Common myeloid progenitor, CD34-positive (primary cell): Measurements from ENCODE around the gene PIP4K2B.

ENCODE experiments used
- CTCF ChIA-PET: fragments of 350-600 bp; sonication (Branson Sonifier 250); formaldehyde crosslinking; loops from one replicate; lab custom pipeline; 2021; ENCODE audit warnings: antibody characterized with exemption; lab: Charles Lee
- POLR2A ChIA-PET: fragments of 350-600 bp; sonication (Branson Sonifier 250); formaldehyde crosslinking; loops from one replicate; lab custom pipeline; 2021; ENCODE audit warnings: antibody characterized with exemption; lab: Charles Lee
- DNase-seq, 3 donors: peaks; one replicate each; pipeline versions ENCODE4 v3.0.0 to v3.0.0-alpha.2; 2013
- H3K27ac ChIP-seq, 2 experiments: 1 replicate in 1 of 2; 2 replicates in 1 of 2; pipeline ENCODE4 v1.7.0; 2013; ENCODE audit warnings: inconsistent platforms in 2 of 2, low read length in 2 of 2, mild to moderate bottlenecking in 2 of 2, low read depth in 1 of 2, moderate library complexity in 1 of 2; ENCODE audit not compliant: severe bottlenecking in 2 of 2, insufficient read depth in 1 of 2, poor library complexity in 1 of 2
- H3K27me3 ChIP-seq, 5 experiments: replicated peaks in 2 of 5; 1 replicate in 3 of 5; 2 replicates in 2 of 5; pipeline versions ENCODE4 v1.6.1 to v1.7.0; 2013; ENCODE audit warnings: low read length in 4 of 5, mild to moderate bottlenecking in 2 of 5, moderate library complexity in 2 of 5, inconsistent platforms in 1 of 5; ENCODE audit not compliant: insufficient read depth in 5 of 5, control insufficient read depth in 4 of 5
- H3K36me3 ChIP-seq, 4 experiments: 1 replicate in 2 of 4; 2 replicates in 2 of 4; pipeline versions ENCODE4 v1.6.1 to v1.7.0; 2013; ENCODE audit warnings: low read length in 3 of 4, control low read depth in 1 of 4, mild to moderate bottlenecking in 1 of 4; ENCODE audit not compliant: control insufficient read depth in 4 of 4, insufficient read depth in 4 of 4
- H3K4me1 ChIP-seq, 4 experiments: 1 replicate in 3 of 4; 2 replicates in 1 of 4; pipeline versions ENCODE4 v1.6.1 to v1.7.1; 2013; ENCODE audit warnings: low read length in 3 of 4, mild to moderate bottlenecking in 3 of 4, control low read depth in 1 of 4, inconsistent platforms in 1 of 4, moderate library complexity in 1 of 4; ENCODE audit not compliant: control insufficient read depth in 4 of 4, insufficient read depth in 4 of 4; ENCODE audit errors: control extremely low read depth in 1 of 4
- H3K4me3 ChIP-seq, 7 experiments: 1 replicate in 4 of 7; 2 replicates in 3 of 7; pipeline versions ENCODE4 v1.5.1 to v1.7.0; 2013; ENCODE audit warnings: mild to moderate bottlenecking in 7 of 7, low read length in 6 of 7, moderate library complexity in 6 of 7, inconsistent platforms in 2 of 7, low read depth in 2 of 7, control low read depth in 1 of 7; ENCODE audit not compliant: insufficient read depth in 4 of 7, control insufficient read depth in 1 of 7; ENCODE audit errors: extremely low read depth in 1 of 7
- H3K9me3 ChIP-seq, 5 experiments: 1 replicate in 4 of 5; 2 replicates in 1 of 5; pipeline versions ENCODE4 v1.6.1 to v1.7.1; 2013; ENCODE audit warnings: low read length in 4 of 5, mild to moderate bottlenecking in 2 of 5, inconsistent platforms in 1 of 5, low read depth in 1 of 5, moderate library complexity in 1 of 5; ENCODE audit not compliant: control insufficient read depth in 4 of 5, insufficient read depth in 2 of 5; ENCODE audit errors: control extremely low read depth in 1 of 5
- WGBS: methylation state at CpG from one replicate; pipeline ENCODE4 v1.1.5; 2013; ENCODE audit not compliant: insufficient coverage; 5-methylcytosine and 5-hydroxymethylcytosine counted together

Gene PIP4K2B

GRCh38 chr17:38725066-38725465, 74.3 kb downstream of the PIP4K2B start:
- POLR2A ChIA-PET = interaction anchor here (0.6 to 1.3 kb wide), 2 partner anchors 23 to 1112 kb away, joined by 3 read pairs; no protein-coding TSS in a partner anchor
- Histone ChIP-seq H3K27me3 (no peaks in the 10 kb centered on the region), H3K4me1 (peaks cover 5 to 37% (median 32%) of the 10 kb centered on the region in 4 experiments), H3K27ac (no peak overlapping the region), H3K9me3 (no peaks in the 10 kb centered on the region), H3K4me3 (no peak overlapping the region), H3K36me3 (peaks cover 5 to 36% (median 17%) of the 10 kb centered on the region in 4 experiments)
- CTCF ChIA-PET = interaction anchor here (1.3 to 3.0 kb wide), 4 partner anchors 11 to 30 kb away, joined by 3 to 18 read pairs (median 12); partner anchors contain the start of gene MLLT6
- WGBS = 94% methylated on average over 9 of the region's 10 CpGs
- no peak for DNase-seq

DNA sequence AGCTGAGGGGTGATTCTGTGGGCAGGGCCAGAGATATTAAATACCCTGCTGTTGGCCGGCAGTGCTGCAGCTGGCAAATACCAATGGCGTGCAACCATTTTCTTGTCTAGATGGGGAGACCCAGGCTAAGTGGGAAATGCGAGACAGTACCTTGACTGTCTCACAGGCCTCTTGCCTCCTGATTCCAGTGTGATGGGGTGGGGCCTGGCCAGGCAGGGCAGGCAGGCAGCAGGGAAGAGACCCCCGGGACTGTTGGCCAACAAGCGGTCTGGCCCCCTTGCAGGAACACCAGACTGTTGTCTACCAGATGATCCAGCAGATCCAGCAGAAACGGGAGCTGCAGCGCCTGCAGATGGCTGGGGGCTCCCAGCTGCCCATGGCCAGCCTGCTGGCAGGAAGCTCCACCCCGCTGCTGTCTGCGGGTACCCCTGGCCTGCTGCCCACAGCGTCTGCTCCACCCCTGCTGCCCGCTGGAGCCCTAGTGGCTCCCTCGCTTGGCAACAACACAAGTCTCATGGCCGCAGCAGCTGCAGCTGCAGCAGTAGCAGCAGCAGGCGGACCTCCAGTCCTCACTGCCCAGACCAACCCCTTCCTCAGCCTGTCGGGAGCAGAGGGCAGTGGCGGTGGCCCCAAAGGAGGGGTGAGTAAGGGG, 74.9 kb downstream of the PIP4K2B start:
- Histone ChIP-seq H3K4me1 (peaks cover 5 to 33% (median 27%) of the 10 kb centered on the region in 4 experiments), H3K9me3 (no peaks in the 10 kb centered on the region), H3K27ac (no peak overlapping the region), H3K4me3 (peak overlapping the region in 1 of 7 experiments; percentile 25), H3K36me3 (peaks cover 5 to 41% (median 20%) of the 10 kb centered on the region in 4 experiments), H3K27me3 (no peaks in the 10 kb centered on the region)
- 39% methylated on average over 7 of the region's 16 CpGs for WGBS
- ChIA-PET CTCF (interaction anchor here (1.0 to 3.0 kb wide), 7 partner anchors 10 to 50 kb away, joined by 3 to 18 read pairs (median 4); partner anchors contain the start of genes EPOP and MLLT6), POLR2A (interaction anchor here (0.6 to 1.7 kb wide), 5 partner anchors 12 to 1111 kb away, joined by 3 to 7 read pairs (median 3); partner anchors contain the start of gene MLLT6)
- DNase-seq = peak; percentile 50 to 78 (median 72)

GRCh38 chr17:38721802-38722201, 77.6 kb downstream of the PIP4K2B start:
- Histone ChIP-seq H3K27ac (no peak overlapping the region), H3K27me3 (no peaks in the 10 kb centered on the region), H3K9me3 (no peaks in the 10 kb centered on the region), H3K36me3 (peaks cover 14 to 60% (median 38%) of the 10 kb centered on the region in 4 experiments), H3K4me1 (peaks cover 0 to 14% (median 7%) of the 10 kb centered on the region in 4 experiments), H3K4me3 (no peak overlapping the region)
- CTCF ChIA-PET = interaction anchor here (2.0 kb wide), 1 partner anchor 45 kb away, joined by 6 read pairs; no protein-coding TSS in a partner anchor
- POLR2A ChIA-PET = interaction anchor here (0.8 kb wide), 1 partner anchor 11 kb away, joined by 3 read pairs; no protein-coding TSS in a partner anchor
- no peak for DNase-seq
- 95% methylated on average over 8 of the region's 16 CpGs for WGBS

DNA sequence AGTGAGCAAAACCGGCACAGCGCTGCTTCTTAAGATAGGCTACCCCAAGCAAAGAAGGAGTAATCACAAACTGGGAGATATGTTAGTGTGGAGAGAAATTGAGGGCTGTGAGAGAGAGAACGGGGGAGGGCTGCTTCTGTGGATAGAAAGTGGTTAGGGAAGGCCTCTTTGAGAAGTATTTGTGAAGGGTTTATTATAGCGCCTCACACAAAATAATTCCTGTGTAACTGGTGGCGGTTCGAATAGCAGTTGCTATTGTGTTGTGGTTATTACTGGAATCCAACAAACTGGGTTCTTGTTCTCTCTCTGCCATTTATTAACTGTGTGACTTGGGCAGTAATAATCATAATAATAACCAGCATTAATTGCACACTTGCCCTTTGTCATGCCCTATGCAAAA, 78.4 kb downstream of the PIP4K2B start:
- DNase-seq = no peak
- Histone ChIP-seq H3K27me3 (no peaks in the 10 kb centered on the region), H3K4me3 (no peak overlapping the region), H3K9me3 (no peaks in the 10 kb centered on the region), H3K4me1 (peaks cover 0 to 14% (median 7%) of the 10 kb centered on the region in 4 experiments), H3K27ac (no peak overlapping the region), H3K36me3 (peaks cover 15 to 69% (median 43%) of the 10 kb centered on the region in 4 experiments)
- POLR2A ChIA-PET = interaction anchor here (1.2 kb wide), 1 partner anchor 10 kb away, joined by 3 read pairs; no protein-coding TSS in a partner anchor
- CTCF ChIA-PET = no interaction called here
- WGBS = 82% methylated on average over 3 of the region's 6 CpGs

DNA sequence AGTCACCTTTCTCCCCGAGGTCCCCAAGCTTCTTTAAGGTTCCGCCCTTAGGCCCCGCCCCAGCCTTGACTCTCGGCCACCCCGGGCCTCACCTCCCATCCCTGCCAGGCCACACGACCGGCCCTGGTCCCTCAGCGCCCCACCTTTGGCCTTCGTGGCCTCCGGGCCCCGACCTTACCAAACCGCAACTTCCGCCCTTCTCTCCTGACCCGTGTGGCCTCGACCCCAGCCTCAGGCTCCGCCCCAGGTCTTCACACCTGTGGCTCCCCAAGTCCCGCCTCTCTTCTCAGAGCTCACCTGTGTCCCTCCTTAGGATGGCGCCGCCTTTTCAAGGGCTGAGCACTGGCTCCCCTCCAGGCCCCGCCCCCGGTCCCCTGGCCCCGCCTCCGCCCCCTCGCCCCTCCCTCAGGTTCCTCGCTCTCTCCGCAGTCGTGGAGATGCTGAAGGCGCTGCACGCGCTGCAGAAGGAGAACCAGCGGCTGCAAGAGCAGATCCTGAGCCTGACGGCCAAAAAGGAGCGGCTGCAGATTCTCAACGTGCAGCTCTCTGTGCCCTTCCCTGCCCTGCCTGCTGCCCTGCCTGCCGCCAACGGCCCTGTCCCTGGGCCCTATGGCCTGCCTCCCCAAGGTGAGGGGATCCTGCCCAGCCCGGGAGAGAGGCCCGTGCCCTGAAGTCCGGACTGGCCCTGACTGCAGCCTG, 79.3 kb downstream of the PIP4K2B start:
- H3K27me3 ChIP-seq = no peaks in the 10 kb centered on the region
- ChIA-PET CTCF (no interaction called here), POLR2A (interaction anchor here (1.2 kb wide), 1 partner anchor 9 kb away, joined by 3 read pairs; no protein-coding TSS in a partner anchor)
- DNase-seq = no peak
- H3K4me1 ChIP-seq = peaks cover 0 to 12% (median 5%) of the 10 kb centered on the region in 4 experiments
- no peak overlapping the region for H3K4me3 ChIP-seq
- no peak overlapping the region for H3K27ac ChIP-seq
- no peaks in the 10 kb centered on the region for H3K9me3 ChIP-seq
- H3K36me3 ChIP-seq = peaks cover 15 to 76% (median 51%) of the 10 kb centered on the region in 4 experiments
- 95% methylated on average over 30 of the region's 39 CpGs for WGBS

GRCh38 chr17:38719289-38719942, 79.9 kb downstream of the PIP4K2B start:
- no peak for DNase-seq
- Histone ChIP-seq H3K27me3 (no peaks in the 10 kb centered on the region), H3K4me1 (peaks cover 0 to 5% (median 2%) of the 10 kb centered on the region in 4 experiments), H3K9me3 (no peaks in the 10 kb centered on the region), H3K36me3 (peaks cover 15 to 73% (median 54%) of the 10 kb centered on the region in 4 experiments), H3K4me3 (no peak overlapping the region), H3K27ac (no peak overlapping the region)
- 96% methylated on average over 26 of the region's 29 CpGs for WGBS
- ChIA-PET POLR2A (interaction anchor here (1.2 kb wide), 1 partner anchor 9 kb away, joined by 3 read pairs; no protein-coding TSS in a partner anchor), CTCF (no interaction called here)
